ENCODE measurements around the gene CLEC4C.
"Not testable (repeated sequence)": the region's sequence is repeated elsewhere in the genome, so short reads cannot be mapped to it uniquely, and the experiment has no call there.

CLEC4C gene

GRCh38 chr12:7747246-7747645, at the start of gene CLEC4C:
TSS of gene CLEC4C (minus strand) at chr12:7747375. CDS start at chr12:7747348, 27 bp downstream.
- no peak for DNase-seq (ENCODE audit: low spot score)

GRCh38 chr12:7793211-7793610, 46.0 kb upstream of the CLEC4C start:
- no peak for DNase-seq (ENCODE audit: low spot score)

- DNase-seq (ENCODE audit: low spot score) = not testable (repeated sequence)
Measured at GRCh38 chr12:7788884-7789528, 41.8 kb upstream of the CLEC4C start, which contains the start of gene NANOG. TSS of gene NANOG (plus strand) at chr12:7789402. CDS start at chr12:7789615, 213 bp downstream.

GRCh38 chr12:7788294-7788660, 41.1 kb upstream of the CLEC4C start:
- no peak for DNase-seq (ENCODE audit: low spot score)

GRCh38 chr12:7787574-7788293, 40.6 kb upstream of the CLEC4C start:
- DNase-seq (ENCODE audit: low spot score) = no peak

- DNase-seq (ENCODE audit: low spot score) = no peak
Measured at GRCh38 chr12:7784701-7785100, 37.5 kb upstream of the CLEC4C start.

- not testable (repeated sequence) for DNase-seq (ENCODE audit: low spot score)
Measured at GRCh38 chr12:7783433-7783832, 36.3 kb upstream of the CLEC4C start.

GRCh38 chr12:7782055-7782454, 34.9 kb upstream of the CLEC4C start:
- no peak for DNase-seq (ENCODE audit: low spot score)

- no peak for DNase-seq (ENCODE audit: low spot score)
Measured at GRCh38 chr12:7781274-7781673, 34.1 kb upstream of the CLEC4C start.

GRCh38 chr12:7769999-7770398, 22.8 kb upstream of the CLEC4C start:
- DNase-seq (ENCODE audit: low spot score) = no peak

GRCh38 chr12:7758766-7759140, 11.6 kb upstream of the CLEC4C start:
- DNase-seq (ENCODE audit: low spot score) = no peak

GRCh38 chr12:7756993-7757392, 9.8 kb upstream of the CLEC4C start:
- DNase-seq (ENCODE audit: low spot score) = no peak

GRCh38 chr12:7755668-7756067, 8.5 kb upstream of the CLEC4C start:
- DNase-seq (ENCODE audit: low spot score) = not testable (repeated sequence)

- not testable (repeated sequence) for DNase-seq (ENCODE audit: low spot score)
Measured at GRCh38 chr12:7751941-7752922, 5.1 kb upstream of the CLEC4C start.

- no peak for DNase-seq (ENCODE audit: low spot score)
Measured at GRCh38 chr12:7751394-7751793, 4.2 kb upstream of the CLEC4C start.

GRCh38 chr12:7750350-7750749, 3.2 kb upstream of the CLEC4C start:
- DNase-seq (ENCODE audit: low spot score) = no peak

- DNase-seq (ENCODE audit: low spot score) = no peak
Measured at GRCh38 chr12:7749442-7749841, 2.3 kb upstream of the CLEC4C start.

GRCh38 chr12:7748852-7749251, 1.7 kb upstream of the CLEC4C start:
- DNase-seq (ENCODE audit: low spot score) = no peak

- no peak for DNase-seq (ENCODE audit: low spot score)
Measured at GRCh38 chr12:7732993-7733392, 14.2 kb downstream of the CLEC4C start.

GRCh38 chr12:7731486-7731885, 15.7 kb downstream of the CLEC4C start:
- DNase-seq (ENCODE audit: low spot score) = no peak

- DNase-seq (ENCODE audit: low spot score) = not testable (repeated sequence)
Measured at GRCh38 chr12:7730984-7731383, 16.2 kb downstream of the CLEC4C start.

GRCh38 chr12:7729746-7730145, 17.4 kb downstream of the CLEC4C start:
- no peak for DNase-seq (ENCODE audit: low spot score)
